ENCODE measurements around the gene SPTBN1. TPM values are rescaled to one million over a fixed set of nuclear protein-coding genes. Genes with fewer than 3 reads are reported as not detected.
A peak's percentile ranks its signal among the peaks of the same experiment; 100 is the strongest.

The SPTBN1 gene
- total and polyA plus RNA-seq, 4 experiments from 2014 or later = 2.9 to 121 (median 87.3) TPM

- H3K36me3 ChIP-seq (ENCODE audit: insufficient read depth, low read length) = no peaks in the 10 kb centered on the region
- peaks cover 6 to 10% of the 10 kb centered on the region in 2 donors for H3K36me3 Mint-ChIP-seq
- peaks cover 12% of the 10 kb centered on the region for H3K4me1 ChIP-seq (ENCODE audit: insufficient read depth, low read length)
- peaks cover 7 to 21% (median 16%) of the 10 kb centered on the region in 4 donors for H3K4me1 Mint-ChIP-seq
- H3K4me3 ChIP-seq (ENCODE audit: low read length in 2 of 2) = no peak overlapping the region
- ChIA-PET POLR2A (ENCODE audit: partially characterized antibody) (no interaction called here), CTCF (ENCODE audit: partially characterized antibody) (interaction anchor here (2.3 to 3.7 kb wide), 2 partner anchors 9 to 30 kb away, joined by 6 to 17 read pairs; no protein-coding TSS in a partner anchor)
- intact Hi-C loops (cut with micrococcal nuclease) = no loop called here
- no peaks in the 10 kb centered on the region for H3K27me3 ChIP-seq (ENCODE audit: insufficient read depth, low read length)
- DNase-seq = no peak
- no peaks in the 10 kb centered on the region for H3K9me3 Mint-ChIP-seq
- no peak overlapping the region for H3K27ac ChIP-seq (ENCODE audit: low read depth, low read length)
- H3K9me3 ChIP-seq (ENCODE audit: control insufficient read depth in 1 of 2, low read length in 2 of 2) = no peaks in the 10 kb centered on the region
- no peak overlapping the region for H3K27ac Mint-ChIP-seq
- H3K27me3 Mint-ChIP-seq = no peaks in the 10 kb centered on the region
- no peak overlapping the region for H3K4me3 Mint-ChIP-seq
These were observed 219.2 kb downstream of the SPTBN1 start for GRCh38 chr2:54675281-54675680.

GRCh38 chr2:54675738-54676137 lies 219.6 kb downstream of the SPTBN1 start:
- intact Hi-C loops (cut with micrococcal nuclease) = no loop called here
- no peaks in the 10 kb centered on the region for H3K27me3 ChIP-seq (ENCODE audit: insufficient read depth, low read length)
- Mint-ChIP-seq H3K36me3 (peaks cover 2 to 5% of the 10 kb centered on the region in 2 donors), H3K4me1 (peaks cover 11 to 25% (median 19%) of the 10 kb centered on the region in 4 donors), H3K4me3 (no peak overlapping the region), H3K27me3 (no peaks in the 10 kb centered on the region), H3K9me3 (no peaks in the 10 kb centered on the region), H3K27ac (no peak overlapping the region)
- H3K4me1 ChIP-seq (ENCODE audit: insufficient read depth, low read length) = peaks cover 16% of the 10 kb centered on the region
- POLR2A ChIA-PET (ENCODE audit: partially characterized antibody) = interaction anchor here (0.6 kb wide), 1 partner anchor 457 kb away, joined by 3 read pairs; no protein-coding TSS in a partner anchor
- no peaks in the 10 kb centered on the region for H3K36me3 ChIP-seq (ENCODE audit: insufficient read depth, low read length)
- no peak overlapping the region for H3K4me3 ChIP-seq (ENCODE audit: low read length in 2 of 2)
- DNase-seq = no peak
- H3K9me3 ChIP-seq (ENCODE audit: control insufficient read depth in 1 of 2, low read length in 2 of 2) = no peaks in the 10 kb centered on the region
- CTCF ChIA-PET (ENCODE audit: partially characterized antibody) = interaction anchor here (0.7 to 3.7 kb wide), 3 partner anchors 10 to 148 kb away, joined by 3 to 17 read pairs (median 6); no protein-coding TSS in a partner anchor
- H3K27ac ChIP-seq (ENCODE audit: low read depth, low read length) = no peak overlapping the region

- no peaks in the 10 kb centered on the region for H3K9me3 Mint-ChIP-seq
- H3K36me3 Mint-ChIP-seq = no peaks in the 10 kb centered on the region
- peaks cover 15 to 35% (median 26%) of the 10 kb centered on the region in 4 donors for H3K4me1 Mint-ChIP-seq
- ChIA-PET POLR2A (ENCODE audit: partially characterized antibody) (no interaction called here), CTCF (ENCODE audit: partially characterized antibody) (interaction anchor here (0.7 to 3.7 kb wide), 3 partner anchors 11 to 149 kb away, joined by 3 to 17 read pairs (median 6); no protein-coding TSS in a partner anchor)
- no peak for DNase-seq
- no peak overlapping the region for H3K4me3 Mint-ChIP-seq
- intact Hi-C loops (cut with micrococcal nuclease) = no loop called here
- Histone ChIP-seq H3K27me3 (ENCODE audit: insufficient read depth, low read length) (no peaks in the 10 kb centered on the region), H3K27ac (ENCODE audit: low read depth, low read length) (no peak overlapping the region), H3K4me3 (ENCODE audit: low read length in 2 of 2) (no peak overlapping the region), H3K36me3 (ENCODE audit: insufficient read depth, low read length) (no peaks in the 10 kb centered on the region), H3K4me1 (ENCODE audit: insufficient read depth, low read length) (peaks cover 18% of the 10 kb centered on the region), H3K9me3 (ENCODE audit: control insufficient read depth in 1 of 2, low read length in 2 of 2) (no peaks in the 10 kb centered on the region)
- peak overlapping the region in 1 of 7 donors; percentile 77 for H3K27ac Mint-ChIP-seq
- no peaks in the 10 kb centered on the region for H3K27me3 Mint-ChIP-seq
These were observed 220.5 kb downstream of the SPTBN1 start for GRCh38 chr2:54676656-54677055.

- Histone ChIP-seq H3K4me3 (ENCODE audit: low read length in 2 of 2) (no peak overlapping the region), H3K9me3 (ENCODE audit: control insufficient read depth in 1 of 2, low read length in 2 of 2) (no peaks in the 10 kb centered on the region), H3K27me3 (ENCODE audit: insufficient read depth, low read length) (no peaks in the 10 kb centered on the region), H3K4me1 (ENCODE audit: insufficient read depth, low read length) (peaks cover 18% of the 10 kb centered on the region), H3K27ac (ENCODE audit: low read depth, low read length) (no peak overlapping the region), H3K36me3 (ENCODE audit: insufficient read depth, low read length) (no peaks in the 10 kb centered on the region)
- ChIA-PET POLR2A (ENCODE audit: partially characterized antibody) (no interaction called here), CTCF (ENCODE audit: partially characterized antibody) (interaction anchor here (1.3 to 3.7 kb wide), 2 partner anchors 12 to 19 kb away, joined by 4 to 17 read pairs; no protein-coding TSS in a partner anchor)
- Mint-ChIP-seq H3K4me1 (peaks cover 15 to 34% (median 27%) of the 10 kb centered on the region in 4 donors), H3K36me3 (no peaks in the 10 kb centered on the region), H3K27me3 (no peaks in the 10 kb centered on the region), H3K27ac (peak overlapping the region in 2 of 7 donors; percentile 3 to 36), H3K4me3 (no peak overlapping the region), H3K9me3 (no peaks in the 10 kb centered on the region)
- intact Hi-C loops (cut with micrococcal nuclease) = no loop called here
- DNase-seq = no peak
These were observed 221.5 kb downstream of the SPTBN1 start for GRCh38 chr2:54677476-54678265.

- Histone ChIP-seq H3K27ac (ENCODE audit: low read depth, low read length) (no peak overlapping the region), H3K36me3 (ENCODE audit: insufficient read depth, low read length) (no peaks in the 10 kb centered on the region), H3K9me3 (ENCODE audit: control insufficient read depth in 1 of 2, low read length in 2 of 2) (no peaks in the 10 kb centered on the region), H3K4me3 (ENCODE audit: low read length in 2 of 2) (no peak overlapping the region), H3K27me3 (ENCODE audit: insufficient read depth, low read length) (no peaks in the 10 kb centered on the region), H3K4me1 (ENCODE audit: insufficient read depth, low read length) (peaks cover 10% of the 10 kb centered on the region)
- Mint-ChIP-seq H3K27ac (no peak overlapping the region), H3K4me1 (peaks cover 10 to 24% (median 18%) of the 10 kb centered on the region in 4 donors), H3K4me3 (no peak overlapping the region), H3K36me3 (no peaks in the 10 kb centered on the region), H3K9me3 (no peaks in the 10 kb centered on the region), H3K27me3 (no peaks in the 10 kb centered on the region)
- no peak for DNase-seq
- ChIA-PET POLR2A (ENCODE audit: partially characterized antibody) (no interaction called here), CTCF (ENCODE audit: partially characterized antibody) (interaction anchor here (0.6 to 3.7 kb wide), 4 partner anchors 13 to 806 kb away, joined by 3 to 17 read pairs (median 6); no protein-coding TSS in a partner anchor)
- intact Hi-C loops (cut with micrococcal nuclease) = no loop called here
These were observed 222.6 kb downstream of the SPTBN1 start for GRCh38 chr2:54678719-54679118.

- no peaks in the 10 kb centered on the region for H3K9me3 ChIP-seq (ENCODE audit: control insufficient read depth in 1 of 2, low read length in 2 of 2)
- Mint-ChIP-seq H3K27me3 (peaks cover 0 to 1% of the 10 kb centered on the region in 2 donors), H3K27ac (peak overlapping the region in 4 of 7 donors; percentile 25 to 87 (median 50)), H3K4me3 (peak overlapping the region in 5 of 8 donors; percentile 66 to 84 (median 79)), H3K4me1 (peaks cover 10 to 24% (median 14%) of the 10 kb centered on the region in 4 donors), H3K9me3 (no peaks in the 10 kb centered on the region), H3K36me3 (no peaks in the 10 kb centered on the region)
- ChIA-PET POLR2A (ENCODE audit: partially characterized antibody) (interaction anchor here (0.5 to 0.9 kb wide), 2 partner anchors 42 to 436 kb away, joined by 3 to 4 read pairs; no protein-coding TSS in a partner anchor), CTCF (ENCODE audit: partially characterized antibody) (interaction anchor here (1.2 to 1.5 kb wide), 2 partner anchors 15 to 24 kb away, joined by 3 to 9 read pairs; no protein-coding TSS in a partner anchor)
- no peak overlapping the region for H3K4me3 ChIP-seq (ENCODE audit: low read length in 2 of 2)
- H3K27me3 ChIP-seq (ENCODE audit: insufficient read depth, low read length) = no peaks in the 10 kb centered on the region
- intact Hi-C loops (cut with micrococcal nuclease) = no loop called here
- no peaks in the 10 kb centered on the region for H3K36me3 ChIP-seq (ENCODE audit: insufficient read depth, low read length)
- H3K27ac ChIP-seq (ENCODE audit: low read depth, low read length) = no peak overlapping the region
- peaks cover 8% of the 10 kb centered on the region for H3K4me1 ChIP-seq (ENCODE audit: insufficient read depth, low read length)
- DNase-seq = no peak
These were observed 224.4 kb downstream of the SPTBN1 start for GRCh38 chr2:54680397-54681041.

GRCh38 chr2:54681416-54681815 lies 225.3 kb downstream of the SPTBN1 start:
- DNase-seq = no peak
- Mint-ChIP-seq H3K4me3 (peak overlapping the region in 1 of 8 donors; percentile 26), H3K9me3 (no peaks in the 10 kb centered on the region), H3K36me3 (no peaks in the 10 kb centered on the region), H3K27ac (peak overlapping the region in 1 of 7 donors; percentile 26), H3K4me1 (peaks cover 10 to 24% (median 14%) of the 10 kb centered on the region in 4 donors), H3K27me3 (peaks cover 0 to 2% of the 10 kb centered on the region in 2 donors)
- Histone ChIP-seq H3K27ac (ENCODE audit: low read depth, low read length) (no peak overlapping the region), H3K4me3 (ENCODE audit: low read length in 2 of 2) (no peak overlapping the region), H3K4me1 (ENCODE audit: insufficient read depth, low read length) (peaks cover 8% of the 10 kb centered on the region), H3K27me3 (ENCODE audit: insufficient read depth, low read length) (no peaks in the 10 kb centered on the region), H3K36me3 (ENCODE audit: insufficient read depth, low read length) (no peaks in the 10 kb centered on the region), H3K9me3 (ENCODE audit: control insufficient read depth in 1 of 2, low read length in 2 of 2) (no peaks in the 10 kb centered on the region)
- ChIA-PET POLR2A (ENCODE audit: partially characterized antibody) (interaction anchor here (0.5 kb wide), 1 partner anchor 437 kb away, joined by 3 read pairs; no protein-coding TSS in a partner anchor), CTCF (ENCODE audit: partially characterized antibody) (no interaction called here)
- intact Hi-C loops (cut with micrococcal nuclease) = no loop called here
